CD4-positive, alpha-beta T cell treated with Interleukin-4 for 1 hour (primary cell): ENCODE data around the gene TAF4.

ENCODE experiments used
- DNase-seq, 2 donors: peaks; one replicate each; pipeline ENCODE4 v3.0.0-alpha.2; 2020 to 2022

TAF4 gene

GRCh38 chr20:61940976-61941720 is 124.5 kb downstream of the TAF4 start:
- DNase-seq: no peak

- no peak for DNase-seq
These were observed 125.2 kb downstream of the TAF4 start for GRCh38 chr20:61940491-61940890.

- DNase-seq: no peak
These were observed 125.9 kb downstream of the TAF4 start for GRCh38 chr20:61939691-61940360.

- no peak for DNase-seq
These were observed 126.6 kb downstream of the TAF4 start for GRCh38 chr20:61938839-61939690.

GRCh38 chr20:61937963-61938838 is 127.5 kb downstream of the TAF4 start:
- no peak for DNase-seq

- no peak for DNase-seq
These were observed 128.3 kb downstream of the TAF4 start for GRCh38 chr20:61937146-61937962.

- DNase-seq: no peak
These were observed 129.0 kb downstream of the TAF4 start for GRCh38 chr20:61936701-61937131.

- DNase-seq: no peak
These were observed 129.6 kb downstream of the TAF4 start for GRCh38 chr20:61935926-61936700.

GRCh38 chr20:61934716-61935530 is 130.8 kb downstream of the TAF4 start:
- no peak for DNase-seq

GRCh38 chr20:61933951-61934715 is 131.5 kb downstream of the TAF4 start:
- DNase-seq: no peak

GRCh38 chr20:61933481-61933950 is 132.2 kb downstream of the TAF4 start:
- no peak for DNase-seq

GRCh38 chr20:61932711-61933480 is 132.8 kb downstream of the TAF4 start:
- no peak for DNase-seq

- DNase-seq: no peak
These were observed 133.5 kb downstream of the TAF4 start for GRCh38 chr20:61932199-61932592.

- no peak for DNase-seq
These were observed 134.0 kb downstream of the TAF4 start for GRCh38 chr20:61931476-61932198.

GRCh38 chr20:61930776-61931475 is 134.8 kb downstream of the TAF4 start:
- DNase-seq: no peak

GRCh38 chr20:61929971-61930666 is 135.6 kb downstream of the TAF4 start:
- no peak for DNase-seq
